Liver (tissue), 9 donors: ENCODE results near the gene PTPRN2. TPM values are rescaled to one million over a fixed set of nuclear protein-coding genes. Genes with fewer than 3 reads are reported as not detected.

Experiments used
- DNase-seq: peaks from one replicate; pipeline ENCODE4 v3.0.0-alpha.2; 2017; ENCODE audit warnings: low spot score
- H3K27ac ChIP-seq, 2 donors: one replicate each; pipeline ENCODE4 v1.7.0; 2013; ENCODE audit warnings: inconsistent platforms in 2 of 2, low read length in 2 of 2, control low read depth in 1 of 2, low read depth in 1 of 2, mild to moderate bottlenecking in 1 of 2
- H3K27me3 ChIP-seq, 4 donors: one replicate each; pipeline versions ENCODE4 v1.6.1 to v1.7.0; 2013; ENCODE audit warnings: low read length in 3 of 4, inconsistent platforms in 1 of 4, mild to moderate bottlenecking in 1 of 4, moderate library complexity in 1 of 4; ENCODE audit not compliant: control insufficient read depth in 4 of 4, insufficient read depth in 4 of 4
- H3K36me3 ChIP-seq, 4 donors: one replicate each; pipeline versions ENCODE4 v1.6.1 to v1.7.0; 2013; ENCODE audit warnings: low read length in 3 of 4, mild to moderate bottlenecking in 3 of 4, low read depth in 1 of 4, moderate library complexity in 1 of 4; ENCODE audit not compliant: control insufficient read depth in 4 of 4, insufficient read depth in 3 of 4
- H3K4me1 ChIP-seq, 4 donors: one replicate each; pipeline versions ENCODE4 v1.6.1 to v1.7.0; 2013; ENCODE audit warnings: low read length in 3 of 4, mild to moderate bottlenecking in 3 of 4, moderate library complexity in 1 of 4; ENCODE audit not compliant: control insufficient read depth in 4 of 4, insufficient read depth in 4 of 4
- H3K4me3 ChIP-seq, 3 donors: one replicate each; pipeline versions ENCODE4 v1.6.1 to v1.7.0; 2013; ENCODE audit warnings: low read length in 3 of 3, control low read depth in 1 of 3, low read depth in 1 of 3, mild to moderate bottlenecking in 1 of 3
- H3K9ac ChIP-seq, 2 donors: one replicate each; pipeline ENCODE4 v1.7.0; 2013; ENCODE audit warnings: low read length in 2 of 2, mild to moderate bottlenecking in 2 of 2, moderate library complexity in 2 of 2, control low read depth in 1 of 2, low read depth in 1 of 2
- H3K9me3 ChIP-seq, 4 donors: one replicate each; pipeline versions ENCODE4 v1.6.1 to v1.7.0; 2013; ENCODE audit warnings: low read length in 3 of 4; ENCODE audit not compliant: control insufficient read depth in 4 of 4
- ATF3 ChIP-seq: IDR thresholded peaks from 2 replicates; pipeline ENCODE4 v1.6.1; 2016; ENCODE audit warnings: antibody characterized with exemption
- CTCF ChIP-seq: fragments of 150-350 bp; IDR thresholded peaks from 2 replicates; pipeline ENCODE4 v1.5.1; 2017; ENCODE audit warnings: improper control_type of control experiment, low read depth, low read length; ENCODE audit not compliant: missing input control
- EGR1 ChIP-seq, 2 donors: IDR thresholded peaks; 2 replicates each; pipeline ENCODE4 v1.6.1; 2016 to 2018; ENCODE audit warnings: antibody characterized with exemption in 2 of 2, low read depth in 2 of 2
- FOXA1 ChIP-seq: IDR thresholded peaks from 2 replicates; pipeline ENCODE4 v1.6.1; 2016; ENCODE audit warnings: antibody characterized with exemption
- FOXA2 ChIP-seq: IDR thresholded peaks from 2 replicates; pipeline ENCODE4 v1.6.1; 2016; ENCODE audit warnings: antibody characterized with exemption
- GABPA ChIP-seq, 2 donors: IDR thresholded peaks in 1 of 2; conservative IDR thresholded peaks in 1 of 2; 2 replicates each; pipeline ENCODE4 v1.6.1; 2016; ENCODE audit warnings: antibody characterized with exemption in 2 of 2, mild to moderate bottlenecking in 1 of 2, moderate library complexity in 1 of 2
- HNF4A ChIP-seq, 2 donors: conservative IDR thresholded peaks; 2 replicates each; pipeline ENCODE4 v1.6.1; 2016; ENCODE audit warnings: antibody characterized with exemption in 2 of 2, mild to moderate bottlenecking in 2 of 2
- HNF4G ChIP-seq: IDR thresholded peaks from 2 replicates; pipeline ENCODE4 v1.6.1; 2016; ENCODE audit warnings: antibody characterized with exemption
- JUND ChIP-seq, 2 donors: IDR thresholded peaks; 2 replicates each; pipeline ENCODE4 v1.6.1; 2016; ENCODE audit warnings: antibody characterized with exemption in 2 of 2
- MAX ChIP-seq: IDR thresholded peaks from 2 replicates; pipeline ENCODE4 v1.6.1; 2016; ENCODE audit warnings: antibody characterized with exemption
- NR2F2 ChIP-seq: IDR thresholded peaks from 2 replicates; pipeline ENCODE4 v1.6.1; 2016; ENCODE audit warnings: antibody characterized with exemption
- RAD21 ChIP-seq, 2 donors: IDR thresholded peaks; 2 replicates each; pipeline ENCODE4 v1.6.1; 2016; ENCODE audit warnings: antibody characterized with exemption in 2 of 2, mild to moderate bottlenecking in 2 of 2
- REST ChIP-seq: IDR thresholded peaks from 2 replicates; pipeline ENCODE4 v1.6.1; 2016; ENCODE audit warnings: antibody characterized with exemption, mild to moderate bottlenecking
- RXRA ChIP-seq, 2 donors: IDR thresholded peaks; 2 replicates each; pipeline ENCODE4 v1.6.1; 2017 to 2018; ENCODE audit warnings: antibody characterized with exemption in 2 of 2, mild to moderate bottlenecking in 1 of 2
- SP1 ChIP-seq: IDR thresholded peaks from 2 replicates; pipeline ENCODE4 v1.6.1; 2018; ENCODE audit warnings: antibody characterized with exemption, mild to moderate bottlenecking
- TAF1 ChIP-seq: conservative IDR thresholded peaks from 2 replicates; pipeline ENCODE4 v1.6.1; 2016; ENCODE audit warnings: antibody characterized with exemption, mild to moderate bottlenecking
- YY1 ChIP-seq: IDR thresholded peaks from 2 replicates; pipeline ENCODE4 v1.6.1; 2016; ENCODE audit warnings: antibody characterized with exemption, mild to moderate bottlenecking
- ZBTB33 ChIP-seq: IDR thresholded peaks from 2 replicates; pipeline ENCODE4 v1.6.1; 2016; ENCODE audit warnings: antibody characterized with exemption
- WGBS: extraction: QIAGEN DNeasy Blood & Tissue Kit; methylation state at CpG from one replicate; pipeline ENCODE4 v1.1.7; 2013; 5-methylcytosine and 5-hydroxymethylcytosine counted together
- polyA plus RNA-seq, 2 donors: library from polyadenylated mRNA; stranded (reverse) in 1 of 2; unstranded in 1 of 2; fragments of 200-250 nt in 1 of 2; fragments of >200 nt in 1 of 2; fragmentation: Nextera tagmentation in 1 of 2; extraction: Ambion mirVana in 1 of 2; gene quantifications; one replicate each; pipeline versions ENCODE4 v1.2.1 to v1.2.3, GENCODE V29; 2013 to 2015
- total RNA-seq, 2 donors: library from RNA; depleted of rRNA; stranded (reverse); fragments of >200 nt; gene quantifications; one replicate each; pipeline ENCODE4 v1.2.3, GENCODE V29; 2014
- donor health status: healthy.
- donor health status: healthy.
- donor health status: healthy.
- donor health status: healthy.
- donor health status: healthy.

The PTPRN2 gene
- total and polyA plus RNA-seq, 4 donors, result 0.75 to 1.9 (median 1.1) TPM

GRCh38 chr7:158422196-158422886 is 165.3 kb downstream of the PTPRN2 start:
- Histone ChIP-seq H3K9me3 (peaks cover 0 to 7% (median 0%) of the 10 kb centered on the region in 4 donors), H3K4me1 (no peaks in the 10 kb centered on the region), H3K4me3 (no peak overlapping the region), H3K27ac (no peak overlapping the region), H3K27me3 (no peaks in the 10 kb centered on the region), H3K36me3 (no peaks in the 10 kb centered on the region), H3K9ac (no peak overlapping the region)
- TF ChIP-seq FOXA1 (no peak), HNF4G (no peak), GABPA (IDR thresholded peaks at IDR 0.05 in 1 of 2, conservative IDR thresholded peaks at IDR 0.05 in 1 of 2) (no peak), HNF4A (conservative IDR thresholded peaks at IDR 0.05) (no peak), SP1 (no peak), REST (no peak), RXRA (IDR thresholded peaks at IDR 0.05) (no peak), MAX (no peak), TAF1 (no peak), ZBTB33 (no peak), FOXA2 (no peak), RAD21 (IDR thresholded peaks at IDR 0.05) (no peak), EGR1 (IDR thresholded peaks at IDR 0.05; ENCODE audit: low read depth in 2 of 2) (no peak), ATF3 (no peak), CTCF (no peak), JUND (IDR thresholded peaks at IDR 0.05) (no peak), YY1 (no peak), NR2F2 (no peak)
- no peak for DNase-seq
- 90% methylated on average over 17 of the region's 17 CpGs for WGBS
